Vein endothelial cell (primary cell): ENCODE data around the gene MMP25. TPM values are rescaled to one million over a fixed set of nuclear protein-coding genes. Genes with fewer than 3 reads are reported as not detected.

Experiments used
- small RNA-seq: library from RNA; depleted of rRNA; stranded (forward); fragments of <200 nt; gene quantifications from one replicate; pipeline ENCODE3, GENCODE V24; 2012
- total RNA-seq: library from RNA; depleted of rRNA; stranded (reverse); fragments of >200 nt; gene quantifications from 2 replicates; pipeline ENCODE4 v1.2.3, GENCODE V29; 2012

Gene MMP25
- under 0.01 and 0.10 TPM in 2 replicates for total RNA-seq

GRCh38 chr16:3045758-3046640, at the start of gene MMP25:
Gene MMP25 (plus strand): TSS chr16:3046561. CDS start chr16:3046918, 357 bp downstream.

GRCh38 chr16:3012828-3013420, 33.4 kb upstream of the MMP25 start, which contains the start of gene CLDN9:
Gene CLDN9 (plus strand): TSS chr16:3012923. CDS start chr16:3013363, 440 bp downstream.

GRCh38 chr16:3017794-3018506, 28.4 kb upstream of the MMP25 start, which contains the start of gene CLDN6:
Gene CLDN6 (minus strand): TSS chr16:3018183. CDS start chr16:3016021, 2,162 bp downstream.

GRCh38 chr16:3020247-3020603, 26.1 kb upstream of the MMP25 start, which contains the start of gene TNFRSF12A:
Gene TNFRSF12A (plus strand): TSS chr16:3020368. CDS start chr16:3020398, 30 bp downstream.

DNA sequence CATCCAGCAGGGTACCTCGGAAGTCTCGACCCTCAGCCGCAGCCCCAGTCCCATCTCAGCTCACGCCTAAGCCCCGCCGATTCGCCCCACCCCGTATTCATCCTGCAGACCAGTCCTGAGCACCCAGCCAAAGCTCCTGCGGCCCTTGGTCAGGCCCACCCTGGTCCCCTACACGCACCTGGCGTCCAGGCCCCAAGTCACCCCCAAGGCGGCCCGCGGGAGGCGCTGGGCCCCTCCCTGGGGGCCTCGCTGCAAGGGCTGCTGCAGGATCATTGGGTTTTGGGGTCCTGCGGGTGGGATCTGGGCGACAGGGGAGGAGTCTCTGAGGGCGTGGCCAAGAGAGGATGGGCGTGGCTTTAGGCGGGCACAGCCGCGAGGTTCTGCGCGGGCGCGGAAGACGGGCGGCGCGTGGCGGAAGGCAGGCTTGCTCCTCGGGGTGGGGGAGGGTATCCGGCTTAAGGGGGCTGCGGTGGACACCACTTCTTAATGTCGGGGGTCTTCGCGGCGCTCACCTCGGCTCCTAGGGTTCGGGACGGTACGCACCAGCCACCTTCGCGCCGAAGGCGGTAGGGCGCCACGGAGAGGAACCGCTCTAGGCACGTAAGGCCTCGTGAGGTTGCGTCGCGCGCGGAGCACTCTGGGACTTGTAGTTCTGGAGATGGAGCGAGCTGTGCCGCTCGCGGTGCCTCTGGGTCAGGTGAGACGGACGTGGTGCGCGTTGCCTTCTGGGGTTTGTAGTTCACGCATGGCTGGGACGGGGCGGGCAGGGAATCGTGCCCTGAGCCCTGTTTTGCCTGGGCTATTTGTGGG, 22.5 kb upstream of the MMP25 start, which contains the start of the genes HCFC1R1 and THOC6:
HCFC1R1 (minus strand) TSS at position 274 of the 810 bp plus-strand sequence; CDS start at position 273, 1 bp downstream.
THOC6 (plus strand) TSS at position 367 of the 810 bp plus-strand sequence; CDS start at position 659, 292 bp downstream.

DNA sequence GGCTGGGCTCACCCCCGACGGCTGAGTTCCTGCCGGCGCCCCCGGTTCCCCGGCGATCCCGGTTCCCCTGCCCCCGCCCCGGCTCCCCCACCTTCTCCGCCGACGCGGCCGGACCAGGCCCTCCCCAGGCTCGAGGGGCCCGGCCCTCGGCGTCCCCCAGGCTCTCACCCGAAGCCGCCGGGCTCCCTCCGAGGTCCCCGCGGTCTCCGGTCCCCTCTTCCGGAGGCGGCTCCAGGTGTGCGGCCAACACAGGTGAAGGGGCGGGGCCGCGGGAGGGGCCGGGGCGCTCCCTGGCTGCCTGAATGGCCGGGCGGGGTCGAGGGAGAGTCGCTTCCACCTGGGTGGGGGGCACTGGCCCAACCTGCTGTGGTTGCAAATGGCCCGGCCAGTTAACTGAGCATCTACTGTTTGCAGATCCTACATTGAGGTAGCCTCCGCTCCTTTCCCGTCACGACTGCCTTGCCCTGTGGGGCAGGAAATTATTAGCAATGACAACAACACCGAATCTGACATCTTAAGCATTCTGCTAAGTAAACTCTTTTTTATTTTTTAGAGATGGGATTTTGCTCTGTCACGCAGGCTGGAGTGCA, 9.5 kb upstream of the MMP25 start, which contains the start of gene BICDL2:
BICDL2 (minus strand) TSS at position 219 of the 590 bp plus-strand sequence. CDS start 1,448 bp downstream, outside the sequence.

DNA sequence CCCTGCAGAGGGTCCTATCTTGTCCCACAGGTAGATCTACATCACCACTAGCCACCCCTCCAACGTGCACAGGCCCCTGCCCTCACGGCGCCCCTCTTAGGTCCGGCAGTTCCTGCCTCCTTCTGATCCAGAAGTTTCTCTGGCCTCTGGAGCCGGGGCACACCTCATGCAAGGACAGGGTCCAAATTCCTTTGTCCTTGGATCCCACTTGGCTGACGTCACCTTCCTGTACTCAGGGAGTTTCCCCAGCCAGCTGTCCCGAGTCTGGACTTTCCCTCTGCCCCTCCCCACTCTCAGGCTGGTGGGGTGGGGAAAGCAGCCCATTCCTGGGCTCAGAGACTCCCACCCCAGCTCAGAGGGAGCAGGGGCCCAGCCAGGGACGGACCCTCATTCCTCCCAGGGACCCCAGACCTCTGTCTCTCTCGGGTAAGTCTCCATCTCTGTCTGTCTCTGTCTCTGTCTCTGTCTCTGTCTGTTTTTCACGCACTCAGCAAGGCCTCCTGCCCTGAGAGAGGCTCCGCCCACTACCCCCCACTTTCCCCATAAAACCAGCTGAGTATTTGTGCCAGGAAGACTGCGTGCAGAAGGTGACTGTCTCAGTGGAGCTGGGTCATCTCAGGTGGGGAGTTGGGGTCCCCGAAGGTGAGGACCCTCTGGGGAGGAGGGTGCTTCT, 18.8 kb downstream of the MMP25 start, which contains the start of gene IL32:
IL32 (plus strand) TSS at position 572 of the 673 bp plus-strand sequence. CDS start 172 bp downstream, outside the sequence.

GRCh38 chr16:3098459-3099394, 52.4 kb downstream of the MMP25 start, which contains the start of gene ZSCAN10:
Gene ZSCAN10 (minus strand): TSS chr16:3099294. CDS start chr16:3092937, 6,357 bp downstream.

Small RNAs within 50 kb of the gene (small RNA-seq; reads per million reads assigned to genes)
- 0.08 reads per million for gene RNU1-22P

Other genes starting within 250 kb of the MMP25 start
- not detected in 2 replicates for gene PRSS41, start 248.1 kb upstream of the MMP25 start, total RNA-seq
- 0.33 and 1.2 TPM in 2 replicates for gene PRSS21, start 229.3 kb upstream of the MMP25 start, total RNA-seq
- 0.33 TPM in 1 of 2 replicates, not detected in the other for gene ZG16B, start 216.3 kb upstream of the MMP25 start, total RNA-seq
- gene PRSS22, start 188.4 kb upstream of the MMP25 start, total RNA-seq: not detected in 2 replicates
- 44.9 and 49.0 TPM in 2 replicates for gene FLYWCH2, start 163.3 kb upstream of the MMP25 start, total RNA-seq
- 26.0 and 37.6 TPM in 2 replicates for gene FLYWCH1, start 134.6 kb upstream of the MMP25 start, total RNA-seq
- gene KREMEN2, start 82.3 kb upstream of the MMP25 start, total RNA-seq: not detected in 2 replicates
- 11.8 and 13.9 TPM in 2 replicates for gene PAQR4, start 77.2 kb upstream of the MMP25 start, total RNA-seq
- 9.6 and 11.4 TPM in 2 replicates for gene PKMYT1, start 66.1 kb upstream of the MMP25 start, total RNA-seq
- not detected in 2 replicates for gene CLDN9, start 33.6 kb upstream of the MMP25 start, total RNA-seq
- gene CLDN6, start 28.4 kb upstream of the MMP25 start, total RNA-seq: under 0.01 TPM in 1 of 2 replicates, not detected in the other
- 116 and 149 TPM in 2 replicates for gene TNFRSF12A, start 26.2 kb upstream of the MMP25 start, total RNA-seq
- 6.8 and 19.9 TPM in 2 replicates for gene HCFC1R1, start 22.6 kb upstream of the MMP25 start, total RNA-seq
- 24.8 and 35.3 TPM in 2 replicates for gene THOC6, start 22.5 kb upstream of the MMP25 start, total RNA-seq
- not detected in 2 replicates for gene BICDL2, start 9.6 kb upstream of the MMP25 start, total RNA-seq
- gene IL32, start 19.1 kb downstream of the MMP25 start, total RNA-seq: 101 and 214 TPM in 2 replicates
- not detected in 2 replicates for gene ZSCAN10, start 52.7 kb downstream of the MMP25 start, total RNA-seq
- gene ZNF205, start 66.0 kb downstream of the MMP25 start, total RNA-seq: 21.4 and 35.3 TPM in 2 replicates
- 4.8 and 5.6 TPM in 2 replicates for gene ZNF213, start 88.5 kb downstream of the MMP25 start, total RNA-seq
- gene OR1F1, start 141.6 kb downstream of the MMP25 start, total RNA-seq: 0.33 TPM in 1 of 2 replicates, not detected in the other
- 12.7 and 13.5 TPM in 2 replicates for gene ZNF200, start 188.6 kb downstream of the MMP25 start, total RNA-seq
- gene MEFV, start 210.1 kb downstream of the MMP25 start, total RNA-seq: not detected in 2 replicates
- gene ZNF263, start 236.9 kb downstream of the MMP25 start, total RNA-seq: 46.0 and 55.9 TPM in 2 replicates